ENCODE results near the gene USP48. TPM values are rescaled to one million over a fixed set of nuclear protein-coding genes. Genes with fewer than 3 reads are reported as not detected.
"Not testable (repeated sequence)": the region's sequence is repeated elsewhere in the genome, so short reads cannot be mapped to it uniquely, and the experiment has no call there.

The USP48 gene, protein sequence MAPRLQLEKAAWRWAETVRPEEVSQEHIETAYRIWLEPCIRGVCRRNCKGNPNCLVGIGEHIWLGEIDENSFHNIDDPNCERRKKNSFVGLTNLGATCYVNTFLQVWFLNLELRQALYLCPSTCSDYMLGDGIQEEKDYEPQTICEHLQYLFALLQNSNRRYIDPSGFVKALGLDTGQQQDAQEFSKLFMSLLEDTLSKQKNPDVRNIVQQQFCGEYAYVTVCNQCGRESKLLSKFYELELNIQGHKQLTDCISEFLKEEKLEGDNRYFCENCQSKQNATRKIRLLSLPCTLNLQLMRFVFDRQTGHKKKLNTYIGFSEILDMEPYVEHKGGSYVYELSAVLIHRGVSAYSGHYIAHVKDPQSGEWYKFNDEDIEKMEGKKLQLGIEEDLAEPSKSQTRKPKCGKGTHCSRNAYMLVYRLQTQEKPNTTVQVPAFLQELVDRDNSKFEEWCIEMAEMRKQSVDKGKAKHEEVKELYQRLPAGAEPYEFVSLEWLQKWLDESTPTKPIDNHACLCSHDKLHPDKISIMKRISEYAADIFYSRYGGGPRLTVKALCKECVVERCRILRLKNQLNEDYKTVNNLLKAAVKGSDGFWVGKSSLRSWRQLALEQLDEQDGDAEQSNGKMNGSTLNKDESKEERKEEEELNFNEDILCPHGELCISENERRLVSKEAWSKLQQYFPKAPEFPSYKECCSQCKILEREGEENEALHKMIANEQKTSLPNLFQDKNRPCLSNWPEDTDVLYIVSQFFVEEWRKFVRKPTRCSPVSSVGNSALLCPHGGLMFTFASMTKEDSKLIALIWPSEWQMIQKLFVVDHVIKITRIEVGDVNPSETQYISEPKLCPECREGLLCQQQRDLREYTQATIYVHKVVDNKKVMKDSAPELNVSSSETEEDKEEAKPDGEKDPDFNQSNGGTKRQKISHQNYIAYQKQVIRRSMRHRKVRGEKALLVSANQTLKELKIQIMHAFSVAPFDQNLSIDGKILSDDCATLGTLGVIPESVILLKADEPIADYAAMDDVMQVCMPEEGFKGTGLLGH
- total RNA-seq, result 10 to 100 TPM; 83.9 to 96.8 TPM

DNA sequence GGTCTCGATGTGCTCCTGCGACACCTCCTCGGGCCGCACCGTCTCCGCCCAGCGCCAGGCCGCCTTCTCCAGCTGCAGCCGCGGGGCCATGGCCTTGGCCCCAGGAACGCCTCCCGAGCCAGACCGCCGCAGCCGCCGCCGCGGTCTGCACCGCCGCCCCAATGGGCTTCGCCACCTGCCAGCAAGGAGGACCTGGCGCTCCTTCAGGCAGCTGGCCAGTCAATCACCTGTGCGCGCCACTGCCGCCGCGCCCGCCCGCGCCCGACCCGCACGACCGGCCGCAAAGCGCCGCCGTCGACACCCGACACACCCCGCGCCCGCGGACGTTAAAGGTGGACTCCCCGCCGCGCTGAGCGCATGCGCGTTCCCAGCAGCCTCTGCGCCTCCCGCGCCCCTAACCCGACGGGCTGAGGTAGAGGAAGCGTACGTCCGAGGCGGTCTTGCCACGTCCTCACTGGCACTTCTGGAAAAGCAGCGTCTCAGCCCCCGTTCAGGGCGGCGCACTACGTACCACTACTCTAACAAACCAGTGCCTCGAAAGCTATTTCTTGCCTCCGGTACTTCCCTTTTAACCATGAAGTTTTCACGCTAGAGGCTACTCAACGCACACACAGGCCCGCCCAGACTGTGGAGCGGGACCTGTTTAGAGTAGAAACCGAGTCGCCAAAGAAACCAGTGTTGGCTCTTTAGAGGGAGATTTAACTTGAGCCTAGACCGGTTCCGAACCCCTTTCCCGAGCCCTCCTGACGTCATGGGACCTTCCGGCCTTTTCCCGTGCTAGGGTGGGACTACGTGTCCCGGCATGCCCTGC lies at the start of gene USP48:
USP48 (minus strand) TSS at position 282 of the 811 bp plus-strand sequence; CDS start at position 90, 192 bp downstream.
- CTCF ChIA-PET, result interaction anchor here (0.5 to 3.2 kb wide), 9 partner anchors 10 to 1341 kb away, joined by 3 to 11 read pairs (median 3); no protein-coding TSS in a partner anchor
- Mint-ChIP-seq H3K36me3 (peaks cover 15% of the 10 kb centered on the region), H3K4me3 (peak within 1 kb of the TSS; percentile 98), H3K27ac (peak within 1 kb of the TSS; percentile 100), H3K9me3 (ENCODE audit: low read depth) (no peaks in the 10 kb centered on the region), H3K27me3 (peaks cover 4% of the 10 kb centered on the region), H3K4me1 (peaks cover 27% of the 10 kb centered on the region)
- ATAC-seq (peak; percentile 88), DNase-seq (peak; percentile 98)

- H3K4me1 Mint-ChIP-seq, result no peaks in the 10 kb centered on the region
- CTCF ChIA-PET, result no interaction called here
- H3K27ac Mint-ChIP-seq, result no peak overlapping the region
- DNase-seq (no peak), ATAC-seq (no peak)
- no peak overlapping the region for H3K4me3 Mint-ChIP-seq
- peaks cover 11% of the 10 kb centered on the region for H3K36me3 Mint-ChIP-seq
- H3K27me3 Mint-ChIP-seq, result no peaks in the 10 kb centered on the region
- H3K9me3 Mint-ChIP-seq (ENCODE audit: low read depth), result peaks cover 9% of the 10 kb centered on the region
Observed at GRCh38 chr1:21831454-21831970, 48.6 kb upstream of the USP48 start.

- H3K9me3 Mint-ChIP-seq (ENCODE audit: low read depth), result peaks cover 9% of the 10 kb centered on the region
- no peak for ATAC-seq
- no peak for DNase-seq
- no peaks in the 10 kb centered on the region for H3K27me3 Mint-ChIP-seq
- CTCF ChIA-PET, result no interaction called here
- H3K36me3 Mint-ChIP-seq, result peaks cover 11% of the 10 kb centered on the region
- no peak overlapping the region for H3K4me3 Mint-ChIP-seq
- H3K27ac Mint-ChIP-seq, result no peak overlapping the region
- no peaks in the 10 kb centered on the region for H3K4me1 Mint-ChIP-seq
Observed at GRCh38 chr1:21830792-21831453, 48.0 kb upstream of the USP48 start.

- H3K4me1 Mint-ChIP-seq, result no peaks in the 10 kb centered on the region
- peaks cover 7% of the 10 kb centered on the region for H3K9me3 Mint-ChIP-seq (ENCODE audit: low read depth)
- H3K27ac Mint-ChIP-seq, result no peak overlapping the region
- ATAC-seq (no peak), DNase-seq (no peak)
- H3K4me3 Mint-ChIP-seq, result no peak overlapping the region
- H3K27me3 Mint-ChIP-seq, result no peaks in the 10 kb centered on the region
- CTCF ChIA-PET, result no interaction called here
- H3K36me3 Mint-ChIP-seq, result peaks cover 7% of the 10 kb centered on the region
Observed at GRCh38 chr1:21829294-21829693, 46.3 kb upstream of the USP48 start.

DNA sequence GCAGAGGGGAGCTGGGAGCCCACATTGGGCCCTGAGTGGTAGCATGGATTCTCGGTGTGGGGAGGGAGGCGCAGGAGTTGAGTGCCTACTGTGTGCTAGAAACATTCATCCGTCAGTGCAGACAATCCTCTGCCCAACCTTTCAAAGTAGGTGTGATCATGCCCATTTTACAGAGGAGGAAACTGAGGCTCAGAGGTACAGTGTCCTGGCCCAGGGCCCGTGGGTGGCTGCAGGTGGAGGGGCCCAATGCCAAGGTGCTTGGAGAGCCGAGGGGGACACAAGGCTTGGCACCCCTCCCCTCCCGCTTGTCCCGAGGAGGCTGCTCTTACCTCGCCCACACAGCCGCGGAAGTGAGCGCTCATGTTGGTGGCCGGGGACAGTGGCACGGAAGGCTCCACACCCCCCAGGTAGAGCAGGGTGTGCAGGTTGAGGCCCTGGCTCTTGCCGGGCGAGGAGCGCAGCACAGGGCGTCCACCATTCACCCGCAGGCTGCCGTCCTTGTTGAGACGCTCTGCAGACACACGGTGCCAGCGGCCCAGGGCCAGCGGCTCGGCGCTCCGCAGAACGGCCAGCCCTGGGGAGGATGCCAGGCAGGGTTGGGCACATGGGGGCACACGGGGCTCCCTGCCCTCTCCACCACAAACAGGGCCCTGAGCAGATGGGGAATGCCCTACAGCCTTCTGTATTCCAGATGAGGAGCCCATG lies 45.7 kb upstream of the USP48 start:
- peaks cover 3% of the 10 kb centered on the region for H3K36me3 Mint-ChIP-seq
- H3K27me3 Mint-ChIP-seq, result no peaks in the 10 kb centered on the region
- CTCF ChIA-PET, result no interaction called here
- H3K9me3 Mint-ChIP-seq (ENCODE audit: low read depth), result peaks cover under 1% of the 10 kb centered on the region
- H3K27ac Mint-ChIP-seq, result no peak overlapping the region
- H3K4me3 Mint-ChIP-seq, result no peak overlapping the region
- no peak for ATAC-seq
- H3K4me1 Mint-ChIP-seq, result no peaks in the 10 kb centered on the region
- DNase-seq, result no peak

DNA sequence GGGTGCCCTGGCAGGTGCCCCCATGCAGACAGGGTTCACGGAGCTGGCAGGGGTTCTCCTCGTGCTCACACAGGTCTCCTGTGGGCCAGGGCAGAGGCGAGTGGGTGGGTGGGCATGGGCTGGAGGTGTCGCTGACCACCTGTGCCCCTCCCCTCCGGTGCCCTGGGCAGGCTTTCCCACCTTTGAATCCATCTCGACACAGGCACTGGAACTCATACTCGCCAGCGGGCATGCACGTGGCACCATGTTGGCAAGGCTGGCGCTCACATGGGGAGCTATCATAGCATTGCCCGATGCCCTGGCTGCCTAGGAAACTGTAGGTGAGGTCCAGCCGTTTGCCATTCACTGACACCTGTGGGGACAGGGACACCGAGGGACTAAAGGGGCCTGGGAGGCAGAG lies 45.1 kb upstream of the USP48 start:
- CTCF ChIA-PET, result no interaction called here
- no peak for DNase-seq
- H3K4me1 Mint-ChIP-seq, result no peaks in the 10 kb centered on the region
- H3K4me3 Mint-ChIP-seq, result no peak overlapping the region
- no peak for ATAC-seq
- no peaks in the 10 kb centered on the region for H3K9me3 Mint-ChIP-seq (ENCODE audit: low read depth)
- H3K27ac Mint-ChIP-seq, result no peak overlapping the region
- no peaks in the 10 kb centered on the region for H3K27me3 Mint-ChIP-seq
- peaks cover 3% of the 10 kb centered on the region for H3K36me3 Mint-ChIP-seq

DNA sequence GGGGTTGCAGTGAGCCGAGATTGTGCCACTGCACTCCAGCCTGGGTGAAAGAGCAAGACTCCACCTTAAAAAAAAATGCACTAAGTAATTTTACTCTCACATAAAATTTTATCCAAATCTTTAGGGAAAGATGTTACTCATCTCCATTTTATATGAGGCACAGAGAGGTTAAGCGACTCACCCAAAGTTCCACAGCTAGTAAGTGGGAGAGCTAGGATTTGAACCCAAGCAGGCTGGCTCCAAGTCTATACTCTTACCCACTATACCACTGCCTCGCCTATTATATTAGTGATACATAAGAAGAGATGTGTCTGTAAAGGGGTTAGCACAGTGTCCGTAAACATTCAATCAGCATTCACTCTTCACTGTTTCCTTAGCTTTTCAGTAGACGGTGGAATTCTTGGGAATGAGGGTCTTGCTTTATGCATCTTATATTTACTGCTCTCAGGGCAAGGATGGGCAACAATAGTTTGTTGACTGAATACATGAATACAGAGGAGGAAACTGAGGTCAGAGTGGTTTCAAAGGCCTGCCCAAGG lies 44.3 kb upstream of the USP48 start:
- Mint-ChIP-seq H3K36me3 (no peaks in the 10 kb centered on the region), H3K4me1 (no peaks in the 10 kb centered on the region), H3K4me3 (no peak overlapping the region), H3K27me3 (no peaks in the 10 kb centered on the region), H3K9me3 (ENCODE audit: low read depth) (no peaks in the 10 kb centered on the region), H3K27ac (no peak overlapping the region)
- DNase-seq (no peak), ATAC-seq (no peak)
- CTCF ChIA-PET, result no interaction called here

DNA sequence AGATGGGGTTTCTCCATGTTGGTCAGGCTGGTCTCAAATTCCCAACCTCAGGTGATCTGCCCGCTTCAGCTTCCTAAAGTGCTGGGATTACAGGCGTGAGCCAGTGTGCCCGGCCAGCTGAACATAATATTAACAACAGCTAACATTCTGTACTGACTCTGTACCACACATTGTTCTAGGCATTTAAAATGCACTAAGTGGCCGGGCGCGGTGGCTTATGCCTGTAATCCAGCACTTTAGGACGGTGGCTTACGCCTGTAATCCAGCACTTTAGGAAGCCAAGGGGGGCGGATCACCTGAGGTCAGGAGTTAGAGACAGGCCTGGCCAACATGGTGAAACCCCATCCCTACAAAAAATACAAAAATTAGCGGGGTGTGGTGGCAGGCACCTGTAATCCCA lies 43.7 kb upstream of the USP48 start:
- DNase-seq; H3K27me3 Mint-ChIP-seq; H3K9me3 Mint-ChIP-seq (ENCODE audit: low read depth); H3K4me1 Mint-ChIP-seq; CTCF ChIA-PET; ATAC-seq; H3K36me3 Mint-ChIP-seq; H3K4me3 Mint-ChIP-seq; H3K27ac Mint-ChIP-seq: not testable (repeated sequence)

- Mint-ChIP-seq H3K27me3 (no peaks in the 10 kb centered on the region), H3K4me3 (no peak overlapping the region), H3K9me3 (ENCODE audit: low read depth) (no peaks in the 10 kb centered on the region), H3K4me1 (no peaks in the 10 kb centered on the region), H3K27ac (no peak overlapping the region), H3K36me3 (no peaks in the 10 kb centered on the region)
- CTCF ChIA-PET, result no interaction called here
- no peak for ATAC-seq
- no peak for DNase-seq
Observed at GRCh38 chr1:21825393-21825792, 42.4 kb upstream of the USP48 start.

- DNase-seq (no peak), ATAC-seq (no peak)
- Mint-ChIP-seq H3K4me3 (no peak overlapping the region), H3K36me3 (no peaks in the 10 kb centered on the region), H3K9me3 (ENCODE audit: low read depth) (no peaks in the 10 kb centered on the region), H3K27me3 (no peaks in the 10 kb centered on the region), H3K27ac (no peak overlapping the region), H3K4me1 (no peaks in the 10 kb centered on the region)
- CTCF ChIA-PET, result no interaction called here
Observed at GRCh38 chr1:21824926-21825325, 42.0 kb upstream of the USP48 start.

DNA sequence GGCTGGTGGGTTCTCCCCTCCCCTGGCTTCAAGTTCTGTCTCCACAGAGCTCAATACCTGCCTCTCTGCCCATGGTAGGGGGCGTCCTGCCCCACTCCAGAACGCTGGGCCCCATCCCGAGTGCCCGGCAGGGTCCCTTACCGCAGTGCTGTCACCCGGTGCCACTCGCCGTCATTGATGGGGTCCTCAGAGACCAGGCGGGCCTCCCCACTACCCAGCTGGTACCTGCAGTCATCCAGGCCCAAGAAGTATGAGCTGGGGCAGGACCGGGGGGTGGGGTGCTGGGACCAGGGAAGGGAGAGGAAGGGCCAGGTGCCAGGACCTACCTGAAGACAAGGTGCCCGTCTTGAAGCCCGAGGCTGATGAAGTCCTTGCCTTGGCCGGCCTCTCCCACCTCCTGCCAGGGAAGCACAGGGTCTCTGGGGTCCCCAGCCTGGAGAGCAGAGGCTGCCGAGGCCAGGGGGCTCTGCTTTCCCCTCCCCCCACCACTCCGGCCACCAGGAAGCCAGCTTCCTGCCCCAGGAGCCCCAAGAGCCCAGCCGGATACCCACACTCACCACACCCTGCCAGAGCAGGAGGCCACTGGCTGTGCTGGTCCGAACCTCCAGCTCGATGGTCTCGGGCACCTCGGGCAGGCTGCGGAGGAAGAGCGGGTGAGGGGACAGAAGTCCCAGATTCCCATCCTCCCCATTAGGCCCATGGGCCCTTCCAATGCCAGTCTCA lies 41.2 kb upstream of the USP48 start:
- ATAC-seq (no peak), DNase-seq (no peak)
- Mint-ChIP-seq H3K27ac (no peak overlapping the region), H3K4me3 (no peak overlapping the region), H3K4me1 (no peaks in the 10 kb centered on the region), H3K27me3 (no peaks in the 10 kb centered on the region), H3K36me3 (no peaks in the 10 kb centered on the region), H3K9me3 (ENCODE audit: low read depth) (no peaks in the 10 kb centered on the region)
- CTCF ChIA-PET, result no interaction called here
